Liver (tissue), 3 donors: ENCODE results near the gene PINK1.

Source experiments
- FOXA1 ChIP-seq: IDR thresholded peaks from 2 replicates; pipeline ENCODE4 v1.6.1; 2016; ENCODE audit warnings: antibody characterized with exemption
- FOXA2 ChIP-seq: IDR thresholded peaks from 2 replicates; pipeline ENCODE4 v1.6.1; 2016; ENCODE audit warnings: antibody characterized with exemption
- GABPA ChIP-seq, 2 donors: IDR thresholded peaks in 1 of 2; conservative IDR thresholded peaks in 1 of 2; 2 replicates each; pipeline ENCODE4 v1.6.1; 2016; ENCODE audit warnings: antibody characterized with exemption in 2 of 2, mild to moderate bottlenecking in 1 of 2, moderate library complexity in 1 of 2
- RAD21 ChIP-seq, 2 donors: IDR thresholded peaks; 2 replicates each; pipeline ENCODE4 v1.6.1; 2016; ENCODE audit warnings: antibody characterized with exemption in 2 of 2, mild to moderate bottlenecking in 2 of 2
- TAF1 ChIP-seq: conservative IDR thresholded peaks from 2 replicates; pipeline ENCODE4 v1.6.1; 2016; ENCODE audit warnings: antibody characterized with exemption, mild to moderate bottlenecking
- TF ChIP-seq, protein P1 (sequence below): fragments of 150-350 bp; IDR thresholded peaks from 2 replicates; pipeline ENCODE4 v1.5.1; 2017; ENCODE audit warnings: improper control_type of control experiment, low read depth, low read length; ENCODE audit not compliant: missing input control
- TF ChIP-seq, protein P2 (sequence below): IDR thresholded peaks from 2 replicates; pipeline ENCODE4 v1.6.1; 2016; ENCODE audit warnings: antibody characterized with exemption
- TF ChIP-seq, protein P3 (sequence below): IDR thresholded peaks from 2 replicates; pipeline ENCODE4 v1.6.1; 2016; ENCODE audit warnings: antibody characterized with exemption
- TF ChIP-seq, protein P4 (sequence below): IDR thresholded peaks from 2 replicates; pipeline ENCODE4 v1.6.1; 2016; ENCODE audit warnings: antibody characterized with exemption
- TF ChIP-seq, protein P5 (sequence below): IDR thresholded peaks from 2 replicates; pipeline ENCODE4 v1.6.1; 2016; ENCODE audit warnings: antibody characterized with exemption, mild to moderate bottlenecking
- donor health status: healthy.
- donor health status: healthy.

DNA sequence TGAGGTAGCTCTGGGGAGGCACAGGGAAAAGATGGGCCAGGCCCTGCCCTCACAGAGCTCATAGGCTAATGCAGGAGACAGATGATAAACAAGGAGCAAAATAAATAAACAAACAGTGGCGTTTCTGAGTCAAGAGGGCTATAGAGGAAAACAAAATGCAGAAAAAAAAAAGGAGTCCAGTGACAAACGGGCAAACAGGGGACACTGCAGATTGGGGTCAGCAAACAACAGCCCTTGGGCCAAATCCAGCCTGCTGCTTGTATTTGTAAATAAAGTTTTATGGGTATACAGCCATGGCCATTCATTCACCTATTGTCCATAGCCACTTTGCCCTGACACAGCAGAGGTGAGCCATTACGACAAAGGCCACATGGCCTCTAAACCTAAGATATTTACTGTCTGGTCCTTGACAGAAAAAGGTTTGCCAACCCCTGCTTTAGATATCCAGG is 19.1 kb upstream of the PINK1 start:
- TF ChIP-seq, protein P1, sequence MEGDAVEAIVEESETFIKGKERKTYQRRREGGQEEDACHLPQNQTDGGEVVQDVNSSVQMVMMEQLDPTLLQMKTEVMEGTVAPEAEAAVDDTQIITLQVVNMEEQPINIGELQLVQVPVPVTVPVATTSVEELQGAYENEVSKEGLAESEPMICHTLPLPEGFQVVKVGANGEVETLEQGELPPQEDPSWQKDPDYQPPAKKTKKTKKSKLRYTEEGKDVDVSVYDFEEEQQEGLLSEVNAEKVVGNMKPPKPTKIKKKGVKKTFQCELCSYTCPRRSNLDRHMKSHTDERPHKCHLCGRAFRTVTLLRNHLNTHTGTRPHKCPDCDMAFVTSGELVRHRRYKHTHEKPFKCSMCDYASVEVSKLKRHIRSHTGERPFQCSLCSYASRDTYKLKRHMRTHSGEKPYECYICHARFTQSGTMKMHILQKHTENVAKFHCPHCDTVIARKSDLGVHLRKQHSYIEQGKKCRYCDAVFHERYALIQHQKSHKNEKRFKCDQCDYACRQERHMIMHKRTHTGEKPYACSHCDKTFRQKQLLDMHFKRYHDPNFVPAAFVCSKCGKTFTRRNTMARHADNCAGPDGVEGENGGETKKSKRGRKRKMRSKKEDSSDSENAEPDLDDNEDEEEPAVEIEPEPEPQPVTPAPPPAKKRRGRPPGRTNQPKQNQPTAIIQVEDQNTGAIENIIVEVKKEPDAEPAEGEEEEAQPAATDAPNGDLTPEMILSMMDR = no peak
- TF ChIP-seq, protein P2, sequence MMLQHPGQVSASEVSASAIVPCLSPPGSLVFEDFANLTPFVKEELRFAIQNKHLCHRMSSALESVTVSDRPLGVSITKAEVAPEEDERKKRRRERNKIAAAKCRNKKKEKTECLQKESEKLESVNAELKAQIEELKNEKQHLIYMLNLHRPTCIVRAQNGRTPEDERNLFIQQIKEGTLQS = no peak
- TF ChIP-seq, protein P3, sequence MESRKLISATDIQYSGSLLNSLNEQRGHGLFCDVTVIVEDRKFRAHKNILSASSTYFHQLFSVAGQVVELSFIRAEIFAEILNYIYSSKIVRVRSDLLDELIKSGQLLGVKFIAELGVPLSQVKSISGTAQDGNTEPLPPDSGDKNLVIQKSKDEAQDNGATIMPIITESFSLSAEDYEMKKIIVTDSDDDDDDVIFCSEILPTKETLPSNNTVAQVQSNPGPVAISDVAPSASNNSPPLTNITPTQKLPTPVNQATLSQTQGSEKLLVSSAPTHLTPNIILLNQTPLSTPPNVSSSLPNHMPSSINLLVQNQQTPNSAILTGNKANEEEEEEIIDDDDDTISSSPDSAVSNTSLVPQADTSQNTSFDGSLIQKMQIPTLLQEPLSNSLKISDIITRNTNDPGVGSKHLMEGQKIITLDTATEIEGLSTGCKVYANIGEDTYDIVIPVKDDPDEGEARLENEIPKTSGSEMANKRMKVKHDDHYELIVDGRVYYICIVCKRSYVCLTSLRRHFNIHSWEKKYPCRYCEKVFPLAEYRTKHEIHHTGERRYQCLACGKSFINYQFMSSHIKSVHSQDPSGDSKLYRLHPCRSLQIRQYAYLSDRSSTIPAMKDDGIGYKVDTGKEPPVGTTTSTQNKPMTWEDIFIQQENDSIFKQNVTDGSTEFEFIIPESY = no peak
- TF ChIP-seq FOXA1 = no peak
- TF ChIP-seq GABPA (IDR thresholded peaks at IDR 0.05 in 1 of 2, conservative IDR thresholded peaks at IDR 0.05 in 1 of 2) = no peak
- TF ChIP-seq TAF1 = no peak
- TF ChIP-seq, protein P4, sequence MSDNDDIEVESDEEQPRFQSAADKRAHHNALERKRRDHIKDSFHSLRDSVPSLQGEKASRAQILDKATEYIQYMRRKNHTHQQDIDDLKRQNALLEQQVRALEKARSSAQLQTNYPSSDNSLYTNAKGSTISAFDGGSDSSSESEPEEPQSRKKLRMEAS = no peak
- TF ChIP-seq, protein P5, sequence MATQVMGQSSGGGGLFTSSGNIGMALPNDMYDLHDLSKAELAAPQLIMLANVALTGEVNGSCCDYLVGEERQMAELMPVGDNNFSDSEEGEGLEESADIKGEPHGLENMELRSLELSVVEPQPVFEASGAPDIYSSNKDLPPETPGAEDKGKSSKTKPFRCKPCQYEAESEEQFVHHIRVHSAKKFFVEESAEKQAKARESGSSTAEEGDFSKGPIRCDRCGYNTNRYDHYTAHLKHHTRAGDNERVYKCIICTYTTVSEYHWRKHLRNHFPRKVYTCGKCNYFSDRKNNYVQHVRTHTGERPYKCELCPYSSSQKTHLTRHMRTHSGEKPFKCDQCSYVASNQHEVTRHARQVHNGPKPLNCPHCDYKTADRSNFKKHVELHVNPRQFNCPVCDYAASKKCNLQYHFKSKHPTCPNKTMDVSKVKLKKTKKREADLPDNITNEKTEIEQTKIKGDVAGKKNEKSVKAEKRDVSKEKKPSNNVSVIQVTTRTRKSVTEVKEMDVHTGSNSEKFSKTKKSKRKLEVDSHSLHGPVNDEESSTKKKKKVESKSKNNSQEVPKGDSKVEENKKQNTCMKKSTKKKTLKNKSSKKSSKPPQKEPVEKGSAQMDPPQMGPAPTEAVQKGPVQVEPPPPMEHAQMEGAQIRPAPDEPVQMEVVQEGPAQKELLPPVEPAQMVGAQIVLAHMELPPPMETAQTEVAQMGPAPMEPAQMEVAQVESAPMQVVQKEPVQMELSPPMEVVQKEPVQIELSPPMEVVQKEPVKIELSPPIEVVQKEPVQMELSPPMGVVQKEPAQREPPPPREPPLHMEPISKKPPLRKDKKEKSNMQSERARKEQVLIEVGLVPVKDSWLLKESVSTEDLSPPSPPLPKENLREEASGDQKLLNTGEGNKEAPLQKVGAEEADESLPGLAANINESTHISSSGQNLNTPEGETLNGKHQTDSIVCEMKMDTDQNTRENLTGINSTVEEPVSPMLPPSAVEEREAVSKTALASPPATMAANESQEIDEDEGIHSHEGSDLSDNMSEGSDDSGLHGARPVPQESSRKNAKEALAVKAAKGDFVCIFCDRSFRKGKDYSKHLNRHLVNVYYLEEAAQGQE = no peak
- TF ChIP-seq RAD21 (IDR thresholded peaks at IDR 0.05) = no peak
- peak; percentile 3 for TF ChIP-seq FOXA2
